LNCaP clone FGC (cell line): Measurements from ENCODE around the gene RNF130.

Experiments used
- DNase-seq: peaks from one replicate; pipeline ENCODE4 v3.0.0-alpha.2; 2011; ENCODE audit warnings: low read depth
- H3K4me3 ChIP-seq: 2 replicates; pipeline ENCODE4 v1.5.1; 2011; ENCODE audit warnings: mild to moderate bottlenecking, low read depth, low read length, control low read depth
- TF ChIP-seq, protein P1 (sequence below): IDR thresholded peaks from 2 replicates; pipeline ENCODE4 v1.5.1; 2012; ENCODE audit warnings: mild to moderate bottlenecking; ENCODE audit not compliant: control insufficient read depth, insufficient read depth; ENCODE audit errors: extremely low read depth

Gene RNF130

DNA sequence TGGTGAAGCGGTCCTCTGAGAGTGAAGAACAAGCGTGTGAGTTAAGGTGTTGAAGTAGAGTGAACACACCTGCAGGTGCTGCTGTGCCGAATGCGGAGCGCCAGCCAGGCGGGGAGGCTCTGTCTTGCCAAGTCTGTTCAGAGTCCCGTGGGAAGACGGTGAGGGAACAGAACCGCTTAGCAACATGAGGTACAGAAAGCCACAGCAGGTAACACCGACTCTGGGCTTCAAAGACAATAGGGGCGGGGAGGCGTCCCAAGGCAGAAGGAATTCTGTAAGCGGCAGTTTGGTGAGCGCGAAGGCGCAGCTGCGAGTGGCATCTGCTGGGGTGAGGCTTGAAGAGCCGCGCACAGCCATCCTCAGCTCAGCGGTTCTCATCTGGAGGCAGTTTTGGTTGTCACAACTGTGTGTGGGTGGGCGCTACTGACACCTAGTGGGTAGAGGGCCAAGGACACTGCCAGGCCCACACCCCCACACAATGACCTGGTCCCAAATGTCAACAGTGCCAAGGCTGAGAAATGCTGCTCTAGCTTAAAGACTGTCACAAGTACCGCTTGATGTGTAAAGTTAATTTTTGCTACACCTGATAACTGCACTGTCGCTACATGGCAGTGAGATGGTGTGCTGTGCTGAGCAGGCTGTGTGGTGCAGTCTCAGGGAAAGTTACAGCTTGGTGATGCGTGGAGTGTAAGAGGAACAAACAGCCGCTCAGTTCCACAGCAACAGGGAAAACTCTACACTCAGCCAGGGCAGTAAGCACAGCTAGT lies 96.4 kb downstream of the RNF130 start:
- TF ChIP-seq, protein P1, sequence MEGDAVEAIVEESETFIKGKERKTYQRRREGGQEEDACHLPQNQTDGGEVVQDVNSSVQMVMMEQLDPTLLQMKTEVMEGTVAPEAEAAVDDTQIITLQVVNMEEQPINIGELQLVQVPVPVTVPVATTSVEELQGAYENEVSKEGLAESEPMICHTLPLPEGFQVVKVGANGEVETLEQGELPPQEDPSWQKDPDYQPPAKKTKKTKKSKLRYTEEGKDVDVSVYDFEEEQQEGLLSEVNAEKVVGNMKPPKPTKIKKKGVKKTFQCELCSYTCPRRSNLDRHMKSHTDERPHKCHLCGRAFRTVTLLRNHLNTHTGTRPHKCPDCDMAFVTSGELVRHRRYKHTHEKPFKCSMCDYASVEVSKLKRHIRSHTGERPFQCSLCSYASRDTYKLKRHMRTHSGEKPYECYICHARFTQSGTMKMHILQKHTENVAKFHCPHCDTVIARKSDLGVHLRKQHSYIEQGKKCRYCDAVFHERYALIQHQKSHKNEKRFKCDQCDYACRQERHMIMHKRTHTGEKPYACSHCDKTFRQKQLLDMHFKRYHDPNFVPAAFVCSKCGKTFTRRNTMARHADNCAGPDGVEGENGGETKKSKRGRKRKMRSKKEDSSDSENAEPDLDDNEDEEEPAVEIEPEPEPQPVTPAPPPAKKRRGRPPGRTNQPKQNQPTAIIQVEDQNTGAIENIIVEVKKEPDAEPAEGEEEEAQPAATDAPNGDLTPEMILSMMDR: peak; percentile 44
- H3K4me3 ChIP-seq: no peak overlapping the region
- no peak for DNase-seq

DNA sequence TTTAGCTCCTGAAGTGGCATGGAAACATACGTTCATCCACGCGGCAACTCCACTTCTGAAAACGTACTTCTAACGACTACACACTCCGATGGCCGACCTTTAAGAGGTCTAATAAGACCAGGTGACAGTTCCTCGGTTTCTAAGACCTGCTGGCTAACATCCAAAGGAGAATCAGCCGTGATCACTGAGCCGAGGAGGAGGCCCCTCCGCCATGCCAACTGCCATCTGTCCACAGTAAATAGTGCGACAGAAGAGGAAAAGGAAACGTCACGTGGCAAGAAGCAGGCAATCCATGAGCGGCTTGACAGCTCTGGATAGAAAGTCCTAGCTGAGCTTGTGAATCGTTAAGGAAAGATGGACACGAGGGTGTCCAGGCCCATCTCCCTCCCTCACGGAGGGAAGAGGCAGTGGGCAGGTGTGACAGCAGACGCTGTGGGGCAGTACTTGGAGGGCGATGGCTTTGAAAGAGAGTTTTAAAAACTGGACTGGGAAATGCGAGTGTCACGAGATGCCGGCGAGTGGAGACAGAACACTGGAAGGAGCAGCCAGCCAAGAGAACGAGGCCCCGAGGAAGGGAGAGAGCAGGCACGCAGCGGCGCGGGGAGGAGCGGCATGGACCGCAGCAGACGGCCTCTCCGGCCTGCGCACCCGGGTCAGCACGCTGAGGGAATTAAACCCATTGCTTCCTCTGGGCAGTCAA lies 97.2 kb downstream of the RNF130 start:
- H3K4me3 ChIP-seq: no peak overlapping the region
- TF ChIP-seq, protein P1: no peak
- DNase-seq: no peak

DNA sequence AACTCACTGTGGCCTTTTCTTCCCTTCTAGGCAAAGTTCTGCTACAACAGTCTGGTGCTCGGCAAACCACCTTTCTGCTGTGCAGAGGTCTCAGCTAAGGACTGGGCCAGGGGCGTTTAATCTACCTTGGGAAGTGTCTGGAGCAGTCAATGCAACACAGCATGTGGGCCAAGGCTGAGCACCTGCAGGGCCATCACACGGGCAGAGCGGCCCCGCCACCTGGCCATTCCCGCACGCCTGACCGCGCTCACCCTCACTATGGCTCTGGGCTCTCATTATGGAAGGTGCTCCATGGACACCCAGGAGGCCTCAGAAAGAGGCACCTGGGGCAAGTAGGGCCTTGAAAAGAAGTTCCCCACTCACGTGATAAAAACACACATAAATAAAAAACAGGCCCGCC lies 98.2 kb downstream of the RNF130 start:
- TF ChIP-seq, protein P1: no peak
- H3K4me3 ChIP-seq: no peak overlapping the region
- no peak for DNase-seq

DNA sequence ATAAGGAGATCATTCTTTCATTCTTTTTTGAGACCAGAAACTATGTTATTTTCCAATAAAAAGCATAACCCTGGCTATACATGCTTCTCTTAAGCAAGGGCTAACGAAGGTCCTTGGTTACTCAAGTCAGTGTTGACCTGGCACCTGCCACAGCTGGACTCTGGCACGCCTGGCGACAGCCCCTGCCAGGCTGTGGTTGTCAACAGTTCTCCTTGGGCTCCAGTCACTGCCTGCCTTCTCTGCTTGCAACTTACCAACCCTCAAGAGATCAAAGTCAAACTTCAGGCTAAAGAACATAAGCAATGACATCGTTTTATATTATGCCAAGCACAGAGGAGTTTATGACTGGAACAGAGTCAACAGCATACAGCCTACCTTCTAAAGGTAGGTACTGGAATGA lies 102.4 kb downstream of the RNF130 start:
- no peak overlapping the region for H3K4me3 ChIP-seq
- TF ChIP-seq, protein P1: no peak
- no peak for DNase-seq

DNA sequence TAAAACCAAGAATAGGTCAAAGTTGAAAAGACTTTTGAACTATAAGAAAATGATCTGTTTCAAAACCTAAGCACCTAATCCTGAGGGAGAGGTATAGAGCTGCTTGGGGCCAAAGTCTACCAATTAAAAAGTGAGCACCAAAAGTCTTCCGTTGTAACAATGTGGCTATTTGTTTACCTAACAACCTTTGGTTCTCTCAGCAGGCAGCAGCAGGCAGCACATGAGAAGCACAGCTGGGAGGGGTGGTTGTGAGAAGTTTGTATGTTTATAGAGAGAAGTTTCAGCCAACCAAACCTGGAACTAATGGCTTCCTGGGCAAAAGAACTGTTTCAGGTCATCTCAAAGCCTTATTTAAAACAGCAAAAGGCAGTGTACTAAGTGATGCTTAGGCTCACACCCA lies 104.1 kb downstream of the RNF130 start:
- TF ChIP-seq, protein P1: no peak
- DNase-seq: peak; percentile 34
- no peak overlapping the region for H3K4me3 ChIP-seq

DNA sequence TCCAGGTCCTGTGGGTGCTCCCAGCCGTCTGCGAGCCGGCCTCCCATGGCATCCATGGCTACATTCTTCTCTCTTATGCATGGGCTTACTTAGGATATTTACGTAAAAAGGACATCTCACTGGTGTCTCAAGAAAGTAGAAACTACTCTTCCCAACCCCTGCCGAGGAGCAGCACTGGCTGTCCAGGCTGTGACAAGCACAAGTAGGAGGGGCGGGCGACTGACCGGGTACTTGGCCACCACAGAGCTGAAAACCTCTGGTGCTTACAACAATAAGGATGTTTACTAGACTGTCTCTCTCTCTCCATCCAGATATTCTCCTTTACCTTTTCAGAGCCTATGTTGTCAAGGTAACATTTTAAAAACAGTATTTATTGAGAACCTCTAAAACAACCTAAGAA lies 107.5 kb downstream of the RNF130 start:
- no peak overlapping the region for H3K4me3 ChIP-seq
- no peak for DNase-seq
- TF ChIP-seq, protein P1: no peak
